Cardiac atrium fibroblast (primary cell): Measurements from ENCODE around the gene GDAP1L1. TPM values are rescaled to one million over a fixed set of nuclear protein-coding genes. Genes with fewer than 3 reads are reported as not detected.

Experiments
- total RNA-seq: library from RNA; depleted of rRNA; stranded (reverse); fragments of >200 nt; gene quantifications from 2 replicates; pipeline ENCODE4 v1.2.3, GENCODE V29; 2015

GDAP1L1 gene
- not detected in 2 replicates for total RNA-seq

GRCh38 chr20:44247131-44247571, at the start of gene GDAP1L1:
Gene GDAP1L1, plus strand, starts transcription at chr20:44247308. Its CDS starts 27 bp downstream, at chr20:44247335.

DNA sequence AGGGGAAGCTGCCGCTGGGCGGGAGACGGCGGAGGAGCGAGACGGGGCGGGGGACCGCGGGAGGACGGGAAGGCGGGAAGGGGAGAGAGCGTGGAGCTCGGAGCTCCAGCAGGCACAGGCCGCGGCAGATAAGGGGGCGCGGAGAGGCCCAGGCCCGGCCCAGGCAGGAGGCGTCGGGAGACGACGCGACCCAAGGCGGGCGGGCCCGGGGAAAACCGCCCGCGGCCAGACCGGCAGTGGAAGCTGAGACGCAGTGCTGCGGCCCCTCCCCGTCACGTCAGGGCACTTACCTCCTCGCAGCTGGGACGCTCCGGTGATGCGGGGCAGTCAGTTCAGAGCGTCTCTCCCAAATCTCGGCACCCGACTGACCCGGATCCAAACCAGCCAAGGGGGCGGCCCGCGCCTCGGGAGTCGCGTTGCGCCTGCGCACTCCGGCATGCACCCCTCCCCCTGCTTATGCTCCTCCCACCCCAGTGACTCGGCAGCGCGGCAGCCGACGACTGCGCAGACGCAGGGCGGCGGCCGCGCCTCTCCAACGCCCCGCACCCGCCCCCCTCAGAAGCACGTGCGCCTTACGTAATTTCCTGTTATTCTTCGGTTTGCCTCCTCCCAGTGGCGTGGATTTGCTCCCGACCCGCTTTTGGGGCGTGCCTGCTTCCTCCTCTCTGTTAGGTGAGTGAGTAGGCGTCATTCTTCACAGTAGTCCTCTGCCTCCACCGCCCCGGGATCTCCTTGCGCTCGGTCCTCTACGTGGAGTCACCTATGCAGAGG, 36.5 kb upstream of the GDAP1L1 start, which contains the start of gene OSER1:
OSER1 (minus strand) TSS at position 366 of the 771 bp plus-strand sequence. CDS start 3,814 bp downstream, outside the sequence.

DNA sequence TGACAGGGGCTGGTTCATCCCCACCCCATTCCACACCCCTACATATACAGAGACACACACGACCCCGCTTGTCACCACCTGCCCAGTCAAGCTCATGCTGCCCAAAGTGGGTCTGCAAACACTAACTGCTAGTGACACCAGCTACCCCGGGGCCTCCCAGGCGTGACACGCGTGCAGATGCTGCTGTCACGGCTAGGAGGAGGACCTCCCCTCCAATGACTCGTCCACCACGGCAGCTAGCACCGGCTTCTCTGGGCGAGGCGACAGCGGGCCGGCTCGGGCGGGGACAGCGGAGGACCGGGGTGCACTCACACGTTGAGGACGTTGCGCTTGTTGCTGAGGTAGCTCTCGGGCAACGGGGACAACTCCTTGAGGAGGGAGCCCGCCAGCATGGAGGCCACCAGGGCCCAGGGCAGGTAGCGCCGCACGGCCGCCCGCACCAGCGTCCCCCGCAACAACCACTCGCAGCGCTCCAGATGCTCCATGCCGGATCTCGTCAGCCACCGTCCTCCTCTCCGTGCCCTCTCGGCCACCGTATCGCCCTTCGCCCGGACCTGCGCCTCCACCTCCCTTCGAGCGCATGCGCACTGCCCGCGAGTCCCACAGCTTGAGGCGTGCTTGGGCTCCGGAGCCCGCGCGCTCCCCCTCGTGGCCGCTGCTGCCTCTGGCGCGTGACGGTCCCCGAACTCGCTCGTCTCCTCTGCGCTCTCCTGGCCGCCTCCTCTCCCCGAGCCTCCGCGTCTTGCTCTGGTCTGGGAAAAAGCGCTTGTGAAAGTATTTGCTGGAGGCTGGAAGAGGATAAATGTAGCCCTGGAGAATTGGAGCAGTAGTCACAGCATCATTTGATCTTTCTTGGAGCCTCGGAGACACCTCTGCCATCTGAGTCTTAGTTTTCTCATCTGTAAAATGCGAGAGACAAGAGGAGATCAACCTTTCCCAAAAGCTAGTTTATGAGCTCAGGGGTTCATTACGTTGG, 63.8 kb downstream of the GDAP1L1 start, which contains the start of gene FITM2:
FITM2 (minus strand) TSS at position 539 of the 976 bp plus-strand sequence; CDS start at position 485, 54 bp downstream.

Other genes with a start within 250 kb of the GDAP1L1 start
- gene JPH2, start 60.1 kb upstream of the GDAP1L1 start, total RNA-seq: 1.6 TPM in 1 of 2 replicates, not detected in the other
- 27.8 and 32.9 TPM in 2 replicates for gene OSER1, start 36.5 kb upstream of the GDAP1L1 start, total RNA-seq
- 4.7 and 6.6 TPM in 2 replicates for gene FITM2, start 63.9 kb downstream of the GDAP1L1 start, total RNA-seq
- not detected in 2 replicates for gene R3HDML, start 89.7 kb downstream of the GDAP1L1 start, total RNA-seq
- gene HNF4A, start 108.4 kb downstream of the GDAP1L1 start, total RNA-seq: not detected in 2 replicates
- gene TTPAL, start 228.6 kb downstream of the GDAP1L1 start, total RNA-seq: 8.3 and 9.6 TPM in 2 replicates